Measurements from ENCODE around the gene AURKB.

Gene AURKB

DNA sequence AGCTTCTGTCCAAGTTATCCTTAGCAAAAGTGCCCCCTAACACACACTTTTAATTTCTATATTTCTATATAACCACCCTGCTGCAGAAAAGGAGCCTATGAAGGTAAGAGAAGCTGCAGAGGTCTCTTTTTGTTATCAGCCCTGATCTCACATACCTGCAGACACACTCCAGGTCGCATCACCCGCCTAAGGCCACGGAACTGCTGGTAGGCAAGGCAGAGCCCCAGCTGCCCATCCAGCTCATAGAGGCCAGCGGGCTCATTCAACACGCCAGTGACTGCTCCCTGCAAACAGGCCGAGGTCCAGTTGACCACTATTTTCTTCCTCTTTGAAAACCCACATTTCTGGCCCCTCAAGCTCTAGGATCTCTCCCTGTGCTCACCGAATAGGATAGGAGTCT, 25.3 kb upstream of the AURKB start:
- peaks cover 9% of the 10 kb centered on the region for H3K36me3 ChIP-seq (ENCODE audit: insufficient read depth, low read length)
- H3K4me1 ChIP-seq (ENCODE audit: insufficient read depth, low read length): no peaks in the 10 kb centered on the region
- no peaks in the 10 kb centered on the region for H3K9me3 ChIP-seq (ENCODE audit: control insufficient read depth, insufficient read depth, low read length)
- H3K9ac ChIP-seq (ENCODE audit: low read depth, low read length): no peak overlapping the region

DNA sequence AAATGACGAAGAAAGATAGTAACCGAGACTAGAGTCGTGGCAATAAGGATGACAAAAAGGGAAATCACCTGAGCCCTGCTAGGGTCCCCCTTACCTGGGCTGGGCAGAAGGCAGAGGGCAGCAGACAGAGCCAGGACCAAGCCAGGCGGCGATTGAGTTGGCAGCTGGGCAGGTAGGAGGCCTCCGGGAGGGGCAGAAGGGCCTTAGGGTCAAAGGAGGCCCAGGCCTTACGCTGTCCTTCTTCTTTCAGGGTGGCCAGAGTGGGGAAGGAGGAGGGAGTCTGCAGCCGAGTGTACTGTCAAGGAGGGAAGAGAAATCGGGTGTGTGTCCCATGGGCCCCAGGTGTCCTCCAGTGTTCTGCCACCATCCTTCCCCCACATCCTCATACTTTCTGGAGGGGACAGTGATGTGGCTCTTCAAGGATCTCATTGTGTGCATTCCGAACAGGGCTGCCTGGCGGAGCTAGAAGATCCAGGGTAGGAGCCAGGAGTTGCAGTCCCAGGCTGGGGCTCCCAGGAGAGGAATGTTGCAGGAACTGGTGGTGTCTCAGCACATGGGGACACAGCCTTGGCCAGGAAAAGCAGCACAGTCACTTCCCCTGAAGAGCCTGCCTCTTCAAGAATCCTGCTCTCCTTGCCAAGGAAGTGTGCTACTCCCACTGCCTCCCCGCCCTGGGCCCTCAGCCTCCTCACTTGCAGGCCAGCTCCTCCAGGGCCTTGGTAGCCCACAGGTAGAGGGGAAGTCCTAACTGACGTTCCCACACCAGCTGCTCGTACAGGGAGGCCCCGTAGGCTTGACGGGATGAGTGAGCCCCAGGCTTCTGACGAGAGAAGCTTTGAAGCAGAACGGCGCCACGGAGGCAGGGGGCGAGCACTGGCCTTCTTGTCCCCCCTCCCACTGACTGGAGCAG, 24.2 kb upstream of the AURKB start:
- Histone ChIP-seq H3K36me3 (ENCODE audit: insufficient read depth, low read length) (peaks cover 12% of the 10 kb centered on the region), H3K4me1 (ENCODE audit: insufficient read depth, low read length) (no peaks in the 10 kb centered on the region), H3K9ac (ENCODE audit: low read depth, low read length) (no peak overlapping the region), H3K9me3 (ENCODE audit: control insufficient read depth, insufficient read depth, low read length) (no peaks in the 10 kb centered on the region)

DNA sequence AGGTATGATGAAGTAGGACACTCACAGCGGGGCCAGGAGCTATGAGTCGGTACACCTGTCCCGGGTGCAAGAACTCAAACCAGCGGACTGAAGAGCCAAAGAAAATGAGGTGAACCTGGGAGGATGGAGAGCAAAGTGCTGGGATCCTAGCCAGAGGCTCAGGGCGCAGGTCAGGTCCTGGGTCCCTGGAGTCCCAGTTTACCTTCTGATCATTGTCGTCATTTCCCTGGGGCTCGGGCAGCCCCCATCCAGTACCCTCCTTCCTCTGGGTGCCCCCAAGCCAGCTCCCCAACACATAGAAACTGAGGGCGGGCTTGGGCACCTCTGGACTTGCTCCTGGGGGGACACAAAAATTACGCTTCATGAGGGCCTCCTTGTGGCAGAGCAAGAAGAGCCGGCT, 21.3 kb upstream of the AURKB start:
- peaks cover 12% of the 10 kb centered on the region for H3K36me3 ChIP-seq (ENCODE audit: insufficient read depth, low read length)
- no peak overlapping the region for H3K9ac ChIP-seq (ENCODE audit: low read depth, low read length)
- H3K4me1 ChIP-seq (ENCODE audit: insufficient read depth, low read length): no peaks in the 10 kb centered on the region
- no peaks in the 10 kb centered on the region for H3K9me3 ChIP-seq (ENCODE audit: control insufficient read depth, insufficient read depth, low read length)

DNA sequence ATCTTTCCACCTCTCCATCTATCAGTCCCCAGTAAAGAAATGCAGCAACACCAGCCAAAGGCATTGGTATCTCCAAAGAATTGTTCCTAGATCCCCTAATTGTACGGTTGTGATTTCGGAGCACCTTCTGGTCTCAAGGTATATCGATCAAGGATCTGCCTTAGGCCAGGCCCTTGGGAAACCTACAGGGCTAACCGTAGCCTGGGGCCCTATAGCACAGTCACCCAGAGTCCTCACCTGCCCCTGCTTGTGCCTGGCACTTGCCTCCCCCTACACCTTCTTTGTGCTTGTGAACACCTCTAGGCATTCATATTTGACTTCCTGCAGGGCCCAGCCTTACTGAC, 16.8 kb upstream of the AURKB start:
- H3K9ac ChIP-seq (ENCODE audit: low read depth, low read length): peak overlapping the region; percentile 79
- peaks cover 3% of the 10 kb centered on the region; the same call in 1 of the 2 replicates for H3K36me3 ChIP-seq (ENCODE audit: insufficient read depth, low read length)
- no peaks in the 10 kb centered on the region for H3K9me3 ChIP-seq (ENCODE audit: control insufficient read depth, insufficient read depth, low read length)
- no peaks in the 10 kb centered on the region for H3K4me1 ChIP-seq (ENCODE audit: insufficient read depth, low read length)

DNA sequence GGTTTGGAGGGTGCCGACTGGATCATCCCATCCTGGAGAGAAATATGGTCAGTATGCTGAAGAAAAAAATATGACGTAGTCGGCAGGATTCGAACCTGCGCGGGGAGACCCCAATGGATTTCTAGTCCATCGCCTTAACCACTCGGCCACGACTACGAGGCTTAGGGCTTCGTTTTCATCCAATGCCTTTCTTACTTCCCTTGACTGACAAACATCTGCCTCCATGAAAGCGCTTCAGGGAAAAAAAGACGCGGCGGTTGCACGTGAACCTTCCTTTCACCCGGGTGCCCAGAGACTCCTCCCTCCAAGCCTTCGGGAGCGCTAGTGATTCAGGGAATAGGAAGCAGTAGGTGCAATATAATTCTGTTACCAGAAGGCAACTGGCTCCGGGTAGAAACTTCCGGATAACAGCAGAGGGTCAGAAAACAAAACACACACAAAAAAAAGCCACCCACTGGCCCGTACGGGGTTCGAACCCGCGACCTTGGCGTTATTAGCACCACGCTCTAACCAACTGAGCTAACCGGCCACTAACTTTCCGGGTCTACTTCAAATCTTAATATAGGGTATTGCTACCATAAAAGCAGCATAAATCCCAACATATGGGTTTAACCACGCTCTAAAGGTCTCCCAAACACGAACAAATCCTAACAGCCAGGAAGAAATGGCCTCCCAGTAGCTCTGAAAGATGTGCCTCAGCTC, 16.3 kb upstream of the AURKB start:
- no peaks in the 10 kb centered on the region for H3K4me1 ChIP-seq (ENCODE audit: insufficient read depth, low read length)
- no peaks in the 10 kb centered on the region for H3K9me3 ChIP-seq (ENCODE audit: control insufficient read depth, insufficient read depth, low read length)
- H3K36me3 ChIP-seq (ENCODE audit: insufficient read depth, low read length): peaks cover 3% of the 10 kb centered on the region; the same call in 1 of the 2 replicates
- peak overlapping the region; percentile 79 for H3K9ac ChIP-seq (ENCODE audit: low read depth, low read length)

DNA sequence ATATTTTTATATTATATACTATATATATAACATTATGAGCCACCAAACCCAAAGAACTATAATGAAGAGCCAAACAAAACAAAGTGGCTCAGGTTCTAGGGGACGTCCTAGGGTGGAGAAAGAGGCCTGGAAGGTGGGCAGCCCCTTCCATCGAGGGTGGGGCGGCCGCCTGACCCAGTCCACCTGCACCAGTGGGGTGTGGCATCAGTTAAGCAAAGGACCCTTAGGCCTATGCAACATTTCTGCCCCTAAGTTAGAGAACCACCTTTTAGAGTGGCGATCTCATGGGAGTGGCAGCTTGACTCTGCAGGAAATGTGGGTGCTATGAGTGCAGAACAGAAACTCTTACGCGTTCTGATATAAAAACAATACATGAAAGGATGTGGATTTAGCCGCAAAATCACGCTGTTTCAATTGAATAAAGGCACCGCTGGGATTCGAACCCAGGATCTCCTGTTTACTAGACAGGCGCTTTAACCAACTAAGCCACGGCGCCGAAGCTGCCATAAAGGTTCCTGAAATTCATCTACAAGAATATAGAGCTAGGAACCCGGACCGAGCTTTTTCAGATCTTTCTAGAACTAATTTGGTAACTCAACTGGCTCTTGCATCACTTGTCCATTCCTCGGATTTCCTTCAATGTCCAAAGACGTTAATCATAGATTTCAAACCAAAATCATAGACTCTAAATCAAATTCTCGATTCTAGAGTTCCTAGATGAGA, 15.6 kb upstream of the AURKB start:
- Histone ChIP-seq H3K9me3 (ENCODE audit: control insufficient read depth, insufficient read depth, low read length) (no peaks in the 10 kb centered on the region), H3K4me1 (ENCODE audit: insufficient read depth, low read length) (no peaks in the 10 kb centered on the region), H3K36me3 (ENCODE audit: insufficient read depth, low read length) (peaks cover 3% of the 10 kb centered on the region; the same call in 1 of the 2 replicates), H3K9ac (ENCODE audit: low read depth, low read length) (peak overlapping the region; percentile 79)

DNA sequence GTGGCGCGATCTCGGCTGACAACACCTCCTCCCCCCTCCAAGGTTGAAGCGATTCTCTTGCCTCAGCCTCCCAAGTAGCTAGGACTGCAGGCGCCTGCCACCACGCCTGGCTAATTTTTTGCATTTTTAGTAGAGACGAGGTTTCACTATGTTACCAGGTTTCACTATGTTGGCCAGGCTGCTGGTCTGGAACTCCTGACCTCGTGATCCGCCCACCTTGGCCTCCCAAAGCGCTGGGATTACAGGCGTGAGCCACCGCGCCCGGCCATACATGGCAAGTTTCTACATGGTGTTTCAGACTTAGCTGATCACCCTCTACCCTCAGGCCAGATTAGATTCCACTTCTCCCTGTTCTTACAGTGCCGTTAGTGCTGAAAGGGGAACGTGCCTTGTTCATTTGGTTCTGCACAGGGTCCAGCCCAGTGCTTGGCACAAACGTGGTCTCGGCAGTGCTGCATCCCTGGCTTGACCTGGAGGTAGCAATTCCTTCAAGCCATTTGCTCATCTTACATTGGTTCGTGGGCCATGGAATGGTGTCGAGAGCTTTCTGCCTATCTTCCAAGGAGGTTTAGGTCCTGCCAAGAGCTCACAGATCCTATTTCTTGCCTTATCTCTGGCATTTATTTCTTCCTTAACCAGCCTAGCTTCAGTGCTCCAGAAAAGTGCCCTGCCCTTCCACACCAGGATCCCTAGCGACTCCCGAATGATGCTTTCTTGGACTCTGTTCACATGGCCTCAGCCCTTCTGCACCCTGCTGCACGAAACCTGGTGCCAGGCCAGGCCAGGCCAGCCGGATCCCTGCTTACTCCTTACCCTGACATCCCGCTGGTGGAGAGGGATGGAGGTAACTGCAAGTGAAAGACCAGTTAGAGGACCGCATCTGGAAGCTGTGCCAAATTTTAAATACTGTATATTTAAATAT, 14.8 kb upstream of the AURKB start:
- Histone ChIP-seq H3K36me3 (ENCODE audit: insufficient read depth, low read length) (peaks cover 3% of the 10 kb centered on the region; the same call in 1 of the 2 replicates), H3K9ac (ENCODE audit: low read depth, low read length) (no peak overlapping the region; the same call in 1 of the 2 replicates), H3K4me1 (ENCODE audit: insufficient read depth, low read length) (no peaks in the 10 kb centered on the region)

DNA sequence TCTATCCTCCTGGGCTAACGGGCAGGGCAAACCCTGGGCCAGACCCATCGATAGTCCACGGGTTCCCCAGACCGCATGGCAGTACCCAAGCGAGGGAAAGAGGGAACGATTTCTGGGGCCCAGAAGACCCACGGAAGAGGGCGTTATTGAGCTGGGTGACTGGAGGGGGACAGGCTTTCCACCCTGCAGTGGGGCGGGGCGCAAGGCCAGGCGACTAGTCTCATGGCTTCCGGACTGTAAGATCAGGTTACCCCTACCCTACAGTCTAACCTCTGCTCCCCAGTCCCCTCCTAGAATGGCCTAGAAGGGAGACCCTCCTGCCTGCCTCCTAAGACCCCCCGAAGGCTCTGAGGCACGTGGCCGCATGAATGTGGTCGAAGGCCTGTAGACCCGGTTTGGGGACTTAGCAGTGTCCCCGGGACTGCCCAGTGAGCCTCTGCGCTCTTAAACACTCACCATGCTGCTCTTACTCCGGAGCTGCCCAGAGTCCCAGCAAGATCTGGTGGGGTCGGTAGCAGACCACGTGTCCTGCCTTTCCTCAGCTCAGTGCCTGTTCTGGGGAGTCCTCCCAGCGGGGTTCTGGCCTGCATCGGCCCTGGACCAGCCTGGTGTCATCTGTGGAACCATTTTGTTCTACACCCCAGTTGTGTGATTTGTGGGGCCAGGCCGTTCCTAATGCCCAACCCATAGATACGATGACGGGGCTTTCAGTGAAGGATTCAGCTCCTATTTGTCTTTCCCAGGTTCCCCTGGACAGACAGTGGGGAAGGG, 13.2 kb upstream of the AURKB start:
- Histone ChIP-seq H3K4me1 (ENCODE audit: insufficient read depth, low read length) (no peaks in the 10 kb centered on the region), H3K9ac (ENCODE audit: low read depth, low read length) (peak overlapping the region; percentile 86), H3K9me3 (ENCODE audit: control insufficient read depth, insufficient read depth, low read length) (no peaks in the 10 kb centered on the region), H3K36me3 (ENCODE audit: insufficient read depth, low read length) (no peaks in the 10 kb centered on the region)

More for the DNA sequence above, 14.8 kb upstream of the AURKB start:
- H3K9me3 ChIP-seq (ENCODE audit: control insufficient read depth, insufficient read depth, low read length): no peaks in the 10 kb centered on the region

DNA sequence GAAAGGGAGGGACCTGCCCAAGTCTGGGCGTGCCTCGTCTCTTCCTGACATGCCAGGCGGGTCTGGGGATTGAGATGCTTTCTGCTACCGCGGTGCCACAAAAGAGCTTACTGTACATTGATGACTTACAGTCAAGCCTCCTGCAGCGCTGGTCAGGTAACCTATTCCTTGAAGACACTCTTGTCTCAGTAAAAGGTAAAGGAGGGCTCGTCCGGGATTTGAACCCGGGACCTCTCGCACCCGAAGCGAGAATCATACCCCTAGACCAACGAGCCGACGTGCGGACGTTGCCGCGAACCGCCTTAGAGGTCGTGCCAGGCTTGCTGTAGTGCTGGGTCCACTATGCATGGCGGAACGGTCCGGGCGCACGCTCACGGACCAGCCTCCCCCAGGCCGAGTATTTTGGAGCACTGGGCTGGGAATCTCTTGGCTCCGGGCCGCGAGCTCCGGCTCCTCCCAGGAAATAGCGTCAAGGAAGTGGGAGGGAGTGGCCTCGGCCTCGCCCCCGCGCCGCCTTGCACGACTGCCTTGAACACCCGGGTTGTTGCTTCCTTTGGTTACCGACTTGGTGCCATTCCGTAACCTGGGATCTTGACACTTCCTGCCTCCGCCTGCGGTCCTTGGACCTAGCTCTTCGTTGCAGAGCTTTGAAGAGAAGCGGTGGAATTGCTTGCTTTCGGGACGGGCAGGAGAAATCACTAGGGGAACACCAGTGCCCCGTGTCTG, 12.4 kb upstream of the AURKB start:
- Histone ChIP-seq H3K9me3 (ENCODE audit: control insufficient read depth, insufficient read depth, low read length) (no peaks in the 10 kb centered on the region), H3K9ac (ENCODE audit: low read depth, low read length) (peak overlapping the region; percentile 86), H3K36me3 (ENCODE audit: insufficient read depth, low read length) (no peaks in the 10 kb centered on the region), H3K4me1 (ENCODE audit: insufficient read depth, low read length) (no peaks in the 10 kb centered on the region; the same call in 1 of the 2 replicates)

DNA sequence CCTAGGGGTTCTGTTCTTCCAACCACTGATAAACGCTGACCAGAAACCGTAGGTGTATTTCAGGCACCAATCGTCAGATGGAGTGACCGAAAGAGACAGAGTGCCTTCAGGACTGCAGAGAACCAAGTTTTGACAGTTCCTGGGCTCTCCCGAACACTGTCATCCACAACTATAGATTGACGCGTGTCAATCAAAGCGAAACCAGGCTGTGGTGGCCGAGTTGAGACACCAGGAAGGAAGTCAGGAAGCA, 11.9 kb upstream of the AURKB start:
- peak overlapping the region; percentile 86; the same call in 1 of the 2 replicates for H3K9ac ChIP-seq (ENCODE audit: low read depth, low read length)
- H3K9me3 ChIP-seq (ENCODE audit: control insufficient read depth, insufficient read depth, low read length): no peaks in the 10 kb centered on the region
- no peaks in the 10 kb centered on the region; the same call in 1 of the 2 replicates for H3K4me1 ChIP-seq (ENCODE audit: insufficient read depth, low read length)
- no peaks in the 10 kb centered on the region for H3K36me3 ChIP-seq (ENCODE audit: insufficient read depth, low read length)

DNA sequence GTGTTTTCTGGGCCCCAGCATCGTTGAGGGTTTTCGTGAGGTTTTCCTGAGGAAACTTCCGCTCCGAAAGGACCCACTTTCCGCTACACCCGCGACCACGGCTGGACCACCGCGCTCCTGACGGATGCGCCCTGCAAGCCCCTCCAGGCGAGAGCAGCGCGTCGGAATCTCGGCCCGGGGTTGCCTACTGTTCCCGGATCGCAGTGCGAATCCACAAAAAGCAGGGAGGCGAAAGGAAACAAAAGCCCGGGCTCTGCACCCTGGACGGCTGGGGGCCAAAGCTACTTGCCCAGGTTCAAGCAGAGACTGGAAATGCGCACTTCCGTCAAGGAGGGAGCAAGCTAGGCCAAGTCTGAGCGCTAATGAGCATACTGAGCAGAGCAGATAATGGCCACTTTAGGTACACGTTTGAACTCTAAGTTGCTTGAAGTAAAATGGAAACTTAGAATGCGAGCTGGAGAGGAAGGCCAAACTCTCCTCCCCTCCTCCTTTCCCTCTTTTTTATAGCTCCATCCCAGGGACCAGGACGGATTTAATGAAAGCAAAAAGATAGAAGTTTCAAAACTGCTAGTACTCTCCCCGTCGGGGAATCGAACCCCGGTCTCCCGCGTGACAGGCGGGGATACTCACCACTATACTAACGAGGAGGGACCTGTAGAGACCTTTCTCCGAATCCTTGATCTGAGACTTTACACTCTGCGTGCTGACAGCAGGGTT, 11.4 kb upstream of the AURKB start:
- Histone ChIP-seq H3K9ac (ENCODE audit: low read depth, low read length) (peak overlapping the region; percentile 86), H3K9me3 (ENCODE audit: control insufficient read depth, insufficient read depth, low read length) (no peaks in the 10 kb centered on the region), H3K36me3 (ENCODE audit: insufficient read depth, low read length) (no peaks in the 10 kb centered on the region), H3K4me1 (ENCODE audit: insufficient read depth, low read length) (no peaks in the 10 kb centered on the region; the same call in 1 of the 2 replicates)
